Adipose tissue (tissue), 3 donors: ENCODE results near the gene LRP5. TPM values are rescaled to one million over a fixed set of nuclear protein-coding genes. Genes with fewer than 3 reads are reported as not detected.
"Not testable (repeated sequence)": the region's sequence is repeated elsewhere in the genome, so short reads cannot be mapped to it uniquely, and the experiment has no call there.

ENCODE experiments used
- H3K27ac ChIP-seq: one replicate; pipeline ENCODE4 v1.5.1; 2013; ENCODE audit warnings: low read depth, low read length
- WGBS, 3 donors: extraction: QIAGEN DNeasy Blood & Tissue Kit; methylation state at CpG; one replicate each; pipeline ENCODE4 v1.1.7; 2013; 5-methylcytosine and 5-hydroxymethylcytosine counted together
- polyA plus RNA-seq, 3 donors: library from polyadenylated mRNA; stranded (reverse); fragments of 200-250 nt; gene quantifications; one replicate each; pipeline ENCODE4 v1.2.3, GENCODE V29; 2013
- donor health status: healthy with polysubstance abuse.
- donor health status: Bipolar disorder and iron deficiency.
- donor health status: healthy.

Gene LRP5
- polyA plus RNA-seq, 3 donors: 26.0 to 50.1 (median 33.6) TPM

DNA sequence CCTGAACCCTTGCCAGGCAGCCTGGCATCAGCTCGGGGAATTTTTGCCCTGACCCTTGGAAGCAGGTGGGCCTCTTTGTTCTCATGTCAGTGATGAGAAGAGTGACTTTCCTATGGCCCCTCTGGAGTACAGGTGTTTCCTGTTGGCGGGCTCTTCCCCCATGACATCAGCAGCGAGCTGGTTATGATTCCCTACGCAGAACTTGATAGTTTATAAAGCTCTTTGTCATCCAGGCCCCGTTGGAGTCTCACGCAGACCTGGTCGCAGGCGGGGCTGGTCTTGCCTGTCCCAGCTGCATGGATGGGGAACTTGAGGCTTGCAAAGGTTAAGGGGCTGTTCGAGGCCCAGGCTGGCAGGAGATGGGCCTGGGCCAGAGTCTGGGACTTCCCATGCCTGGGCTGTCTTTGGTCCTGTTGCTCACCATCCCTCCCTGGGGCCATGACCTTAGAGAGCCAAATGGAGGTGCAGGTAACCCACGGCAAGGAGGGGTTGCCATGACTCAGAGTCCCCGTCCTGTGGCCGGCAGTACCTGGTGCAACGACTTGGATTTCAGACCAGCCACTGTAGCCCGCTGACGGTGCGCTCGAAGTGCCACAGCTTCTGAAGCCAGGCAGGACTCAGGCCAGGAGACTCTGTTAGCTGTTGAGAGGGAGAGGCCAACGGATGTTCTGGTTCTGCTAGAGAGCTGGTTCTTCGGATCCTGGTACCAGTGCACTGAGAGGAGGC is 102.3 kb downstream of the LRP5 start:
- 68 to 89% (median 78%) methylated on average over 19 of the region's 19 CpGs for WGBS, 3 donors
- H3K27ac ChIP-seq: no peak overlapping the region

- no peak overlapping the region for H3K27ac ChIP-seq
- WGBS, 3 donors: 84 to 96% (median 93%) methylated on average over 22 of the region's 22 CpGs
Measured at GRCh38 chr11:68416070-68416578, 103.7 kb downstream of the LRP5 start.

- 78 to 84% (median 78%) methylated on average over 6 of the region's 6 CpGs for WGBS, 3 donors
- no peak overlapping the region for H3K27ac ChIP-seq
Measured at GRCh38 chr11:68418648-68419047, 106.3 kb downstream of the LRP5 start.

- H3K27ac ChIP-seq: no peak overlapping the region
- WGBS, 3 donors: 96 to 99% (median 97%) methylated on average over 7 of the region's 7 CpGs
Measured at GRCh38 chr11:68420171-68420570, 107.8 kb downstream of the LRP5 start.

- H3K27ac ChIP-seq: no peak overlapping the region
- 95 to 97% (median 96%) methylated on average over 21 of the region's 21 CpGs for WGBS, 3 donors
Measured at GRCh38 chr11:68423481-68423880, 111.1 kb downstream of the LRP5 start.

- 90 to 93% (median 90%) methylated on average over 19 of the region's 19 CpGs for whole genome bisulfite sequencing, 3 donors
- no peak overlapping the region for H3K27ac ChIP-seq
Measured at GRCh38 chr11:68424101-68424632, 111.8 kb downstream of the LRP5 start.

- 94 to 97% (median 96%) methylated on average over 40 of the region's 40 CpGs for WGBS, 3 donors
- no peak overlapping the region for H3K27ac ChIP-seq
Measured at GRCh38 chr11:68424981-68425865, 112.8 kb downstream of the LRP5 start.

DNA sequence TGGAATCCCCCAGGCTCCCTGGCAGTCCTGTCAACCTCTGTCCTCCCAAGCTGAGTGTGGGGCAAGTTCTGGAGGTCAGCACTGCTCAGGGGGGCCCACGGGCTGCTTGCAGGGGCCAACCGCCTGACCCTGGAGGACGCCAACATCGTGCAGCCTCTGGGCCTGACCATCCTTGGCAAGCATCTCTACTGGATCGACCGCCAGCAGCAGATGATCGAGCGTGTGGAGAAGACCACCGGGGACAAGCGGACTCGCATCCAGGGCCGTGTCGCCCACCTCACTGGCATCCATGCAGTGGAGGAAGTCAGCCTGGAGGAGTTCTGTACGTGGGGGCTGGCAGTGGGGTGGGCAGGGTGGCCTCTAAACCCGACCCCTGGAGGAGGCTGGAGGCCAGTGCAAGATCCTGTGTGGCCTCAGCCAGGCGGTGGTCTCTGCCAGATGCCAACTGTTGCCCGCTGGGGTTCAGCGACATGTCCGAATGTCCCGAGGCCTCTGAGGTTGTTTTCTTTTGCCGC is 113.5 kb downstream of the LRP5 start:
- H3K27ac ChIP-seq: no peak overlapping the region
- 94 to 96% (median 95%) methylated on average over 19 to 21 of the region's 21 CpGs for WGBS, 3 donors

DNA sequence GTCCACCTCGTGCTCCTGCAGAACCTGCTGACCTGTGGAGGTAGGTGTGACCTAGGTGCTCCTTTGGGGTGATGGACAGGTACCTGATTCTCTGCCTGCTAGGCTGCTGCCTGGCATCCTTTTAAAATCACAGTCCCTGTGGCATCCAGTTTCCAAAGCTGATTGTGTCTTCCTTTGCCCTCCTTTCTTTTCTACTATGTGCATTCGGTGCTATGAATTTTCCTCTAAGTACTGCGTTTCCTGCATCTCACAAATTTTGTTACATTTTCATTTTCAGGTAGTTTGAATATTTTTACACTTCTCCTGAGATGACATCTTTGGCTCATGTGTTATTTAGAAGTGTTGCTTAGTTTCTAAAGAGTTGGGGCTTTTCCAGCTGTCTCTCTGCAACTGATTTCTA is 117.3 kb downstream of the LRP5 start:
- no peak overlapping the region for H3K27ac ChIP-seq
- 96 to 100% (median 97%) methylated on average over 3 of the region's 3 CpGs for WGBS, 3 donors

- H3K27ac ChIP-seq: no peak overlapping the region
- 89 to 100% (median 97%) methylated on average over 2 to 4 of the region's 5 CpGs for WGBS, 3 donors
Measured at GRCh38 chr11:68430384-68430783, 118.0 kb downstream of the LRP5 start.

- WGBS, 3 donors: 82 to 94% (median 93%) methylated on average over 3 of the region's 3 CpGs
- H3K27ac ChIP-seq: no peak overlapping the region
Measured at GRCh38 chr11:68430801-68431200, 118.4 kb downstream of the LRP5 start.

GRCh38 chr11:68431984-68432645 is 119.7 kb downstream of the LRP5 start:
- 87 to 92% (median 92%) methylated on average over 24 of the region's 24 CpGs for WGBS, 3 donors
- no peak overlapping the region for H3K27ac ChIP-seq

DNA sequence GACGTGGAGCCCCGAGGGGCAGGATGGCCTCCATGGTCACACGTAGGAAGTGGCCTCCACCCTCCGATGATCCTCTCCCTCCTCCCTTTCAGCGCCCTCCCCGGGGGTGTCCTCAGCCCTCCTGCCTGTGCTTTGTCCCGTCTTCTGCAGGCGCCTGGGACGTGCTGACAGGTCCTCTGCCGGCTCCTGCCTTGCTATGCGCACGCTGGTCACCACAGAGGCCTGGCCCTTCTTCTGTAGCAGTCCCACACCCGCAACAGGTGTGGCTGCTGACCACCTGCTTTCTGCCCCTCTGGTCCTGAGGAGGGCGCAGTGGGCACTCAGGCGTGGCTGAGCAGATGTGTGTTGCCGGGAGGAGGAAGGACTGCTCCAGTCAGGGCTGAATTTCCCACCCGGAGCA is 120.5 kb downstream of the LRP5 start:
- H3K27ac ChIP-seq: no peak overlapping the region
- 89 to 94% (median 90%) methylated on average over 17 of the region's 17 CpGs for WGBS, 3 donors

- WGBS, 3 donors: 92 to 95% (median 92%) methylated on average over 28 to 31 of the region's 31 CpGs
Measured at GRCh38 chr11:68433541-68433940, 121.2 kb downstream of the LRP5 start.

GRCh38 chr11:68434159-68434558 is 121.8 kb downstream of the LRP5 start:
- WGBS, 3 donors: 92 to 94% (median 94%) methylated on average over 5 of the region's 5 CpGs
- H3K27ac ChIP-seq: not testable (repeated sequence)

More at GRCh38 chr11:68433541-68433940, 121.2 kb downstream of the LRP5 start:
- no peak overlapping the region for H3K27ac ChIP-seq

DNA sequence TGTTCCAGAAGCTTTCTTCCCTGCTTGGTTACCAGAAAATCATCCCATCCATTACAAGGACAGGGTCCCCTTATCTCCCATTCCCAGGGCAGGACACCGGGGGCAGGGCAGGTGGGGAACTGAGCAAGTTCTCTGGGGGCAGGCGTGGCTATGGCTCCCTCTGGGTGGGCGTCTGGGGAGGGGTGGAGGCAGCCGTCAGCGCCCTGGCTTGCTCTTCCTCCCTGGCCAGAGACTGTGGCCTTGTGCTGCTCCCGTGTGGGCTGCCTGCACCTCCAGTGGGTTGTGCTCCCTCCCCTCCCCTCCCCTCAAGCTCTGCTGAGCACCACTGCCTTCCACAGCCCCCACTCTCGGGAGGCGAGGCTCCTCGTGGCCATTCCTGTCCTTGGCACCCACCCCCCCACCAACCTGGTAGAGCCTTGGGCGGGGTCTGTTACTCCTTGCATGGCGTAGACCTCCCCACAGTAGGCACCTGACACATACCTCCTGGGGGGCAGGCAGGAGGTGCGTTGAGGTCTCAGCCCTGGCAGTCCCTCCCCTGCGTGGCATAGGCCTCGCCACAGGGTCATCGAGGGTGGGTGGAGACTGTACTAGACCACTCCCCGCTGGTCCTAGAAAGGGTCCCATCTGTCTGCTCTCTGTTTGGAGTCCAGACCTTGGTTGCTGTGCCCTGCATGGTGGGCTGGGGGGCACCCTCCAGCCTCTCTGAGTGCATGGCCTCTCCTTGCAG is 123.9 kb downstream of the LRP5 start:
- H3K27ac ChIP-seq: no peak overlapping the region
- WGBS, 3 donors: 89 to 92% (median 91%) methylated on average over 13 to 16 of the region's 16 CpGs

DNA sequence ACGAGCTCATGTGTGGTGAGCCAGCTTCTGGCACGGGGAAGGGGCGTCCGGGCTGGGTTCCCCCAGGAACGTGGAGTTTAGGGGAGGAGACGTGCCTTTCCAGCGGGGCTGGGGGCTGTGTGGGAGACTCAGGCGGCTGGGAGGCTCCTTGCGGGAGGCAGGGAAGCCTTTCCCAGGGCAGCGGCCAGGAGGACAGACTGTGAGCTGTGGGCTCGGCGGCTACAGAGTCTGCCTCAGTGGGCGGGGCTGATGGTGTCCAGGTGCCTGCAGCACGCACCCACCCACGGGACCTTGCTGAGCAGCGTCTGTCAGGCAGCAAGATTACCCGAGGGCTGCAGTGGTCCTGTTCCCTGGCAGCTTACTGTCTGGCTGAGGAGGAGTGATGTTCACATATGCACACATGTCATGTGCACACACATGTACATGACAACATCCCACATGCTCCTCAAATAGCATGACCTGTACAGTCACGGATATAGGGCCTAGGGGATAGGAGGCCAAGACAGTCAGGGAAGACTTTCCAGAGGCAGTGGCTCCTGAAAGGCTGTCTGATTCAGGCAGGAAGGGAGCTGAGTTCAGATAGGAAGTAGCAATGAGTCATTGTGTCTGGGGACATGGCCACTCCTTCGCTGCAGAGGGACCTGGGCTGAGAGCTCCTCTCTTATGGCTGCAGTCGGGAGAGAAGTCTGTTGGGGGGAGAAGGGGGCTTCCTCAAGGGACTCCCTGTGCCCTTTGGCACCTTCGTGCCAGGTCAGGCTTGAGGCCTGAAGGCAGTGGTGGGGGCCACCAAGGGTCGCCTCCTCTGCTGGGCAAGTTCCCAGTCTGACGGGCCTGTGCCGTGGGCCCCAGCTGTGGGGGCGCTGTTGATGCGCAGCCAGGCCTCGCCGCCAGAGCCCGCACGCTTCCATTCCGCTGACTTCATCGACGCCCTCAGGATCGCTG is 124.9 kb downstream of the LRP5 start:
- 58 to 84% (median 63%) methylated on average over 28 to 34 of the region's 34 CpGs for WGBS, 3 donors
- no peak overlapping the region for H3K27ac ChIP-seq
